ENCODE data around the gene CYP4F8. TPM values are rescaled to one million over a fixed set of nuclear protein-coding genes. Genes with fewer than 3 reads are reported as not detected.

The CYP4F8 gene
- total RNA-seq, 1 experiment from 2014 or later, result not detected

- H3K27ac Mint-ChIP-seq, result no peak overlapping the region
- ChIA-PET CTCF (no interaction called here), POLR2A (no interaction called here)
- ATAC-seq (no peak), DNase-seq (ENCODE audit: low spot score) (no peak)
- peaks cover 79% of the 10 kb centered on the region for H3K9me3 Mint-ChIP-seq
- H3K27me3 Mint-ChIP-seq (ENCODE audit: low read depth), result peaks cover 12% of the 10 kb centered on the region
- H3K4me3 Mint-ChIP-seq, result no peak overlapping the region
- H3K4me1 Mint-ChIP-seq, result no peaks in the 10 kb centered on the region
- peaks cover 66% of the 10 kb centered on the region for H3K36me3 Mint-ChIP-seq
- TF ChIP-seq, protein P1, sequence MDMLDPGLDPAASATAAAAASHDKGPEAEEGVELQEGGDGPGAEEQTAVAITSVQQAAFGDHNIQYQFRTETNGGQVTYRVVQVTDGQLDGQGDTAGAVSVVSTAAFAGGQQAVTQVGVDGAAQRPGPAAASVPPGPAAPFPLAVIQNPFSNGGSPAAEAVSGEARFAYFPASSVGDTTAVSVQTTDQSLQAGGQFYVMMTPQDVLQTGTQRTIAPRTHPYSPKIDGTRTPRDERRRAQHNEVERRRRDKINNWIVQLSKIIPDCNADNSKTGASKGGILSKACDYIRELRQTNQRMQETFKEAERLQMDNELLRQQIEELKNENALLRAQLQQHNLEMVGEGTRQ (CRISPR knock-in tag; IDR thresholded peaks at IDR 0.05), result no peak
- no peak for TF ChIP-seq TP53 (CRISPR knock-in tag; IDR thresholded peaks at IDR 0.05)
- TF ChIP-seq MAX (CRISPR knock-in tag; IDR thresholded peaks at IDR 0.05), result no peak
- no peak for TF ChIP-seq TEAD1 (CRISPR knock-in tag; IDR thresholded peaks at IDR 0.05)
- no peak for TF ChIP-seq ZMAT4 (CRISPR knock-in tag; IDR thresholded peaks at IDR 0.05)
- TF ChIP-seq NFATC4 (CRISPR knock-in tag; IDR thresholded peaks at IDR 0.05), result no peak
- no peak for TF ChIP-seq ETV6 (CRISPR knock-in tag; IDR thresholded peaks at IDR 0.05)
- no peak for TF ChIP-seq NR1H2 (CRISPR knock-in tag; IDR thresholded peaks at IDR 0.05)
- no peak for TF ChIP-seq AR (CRISPR knock-in tag; IDR thresholded peaks at IDR 0.05)
- TF ChIP-seq GABPB1 (CRISPR knock-in tag; IDR thresholded peaks at IDR 0.05), result no peak
- no peak for TF ChIP-seq ZNF281 (CRISPR knock-in tag; IDR thresholded peaks at IDR 0.05)
- no peak for TF ChIP-seq ZNF425 (CRISPR knock-in tag; conservative IDR thresholded peaks at IDR 0.05)
- TF ChIP-seq CREM (CRISPR knock-in tag; IDR thresholded peaks at IDR 0.05), result no peak
- TF ChIP-seq FOXP1 (CRISPR knock-in tag; IDR thresholded peaks at IDR 0.05; ENCODE audit: borderline replicate concordance), result no peak
These were observed 27.0 kb downstream of the CYP4F8 start for GRCh38 chr19:15641901-15642491.

DNA sequence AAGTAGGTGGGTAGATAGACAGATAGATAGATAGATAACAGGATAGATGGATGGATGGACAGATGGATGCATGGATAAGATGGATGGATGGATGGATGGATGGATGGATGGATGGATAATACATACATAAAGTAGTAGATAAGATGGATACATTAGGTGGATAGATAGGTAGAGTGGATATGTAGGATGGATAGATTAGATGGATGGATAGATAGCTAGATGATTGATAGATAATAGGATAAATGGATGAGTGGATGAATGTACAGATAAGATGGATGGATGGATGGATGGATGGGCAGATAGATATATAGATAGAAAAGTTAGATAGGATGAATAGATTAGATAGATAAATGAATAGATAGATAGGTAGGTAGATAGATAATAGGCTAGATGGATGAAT, 27.8 kb downstream of the CYP4F8 start:
- peaks cover 80% of the 10 kb centered on the region for H3K9me3 Mint-ChIP-seq
- POLR2A ChIA-PET, result no interaction called here
- no peaks in the 10 kb centered on the region for H3K4me1 Mint-ChIP-seq
- H3K4me3 Mint-ChIP-seq, result no peak overlapping the region
- no peak overlapping the region for H3K27ac Mint-ChIP-seq
- TF ChIP-seq SP1 (CRISPR knock-in tag; conservative IDR thresholded peaks at IDR 0.05) (no peak), ZNF396 (CRISPR knock-in tag; IDR thresholded peaks at IDR 0.05; ENCODE audit: borderline replicate concordance) (no peak), SMAD4 (CRISPR knock-in tag; IDR thresholded peaks at IDR 0.05) (no peak), GABPB1 (CRISPR knock-in tag; IDR thresholded peaks at IDR 0.05) (no peak)
- TF ChIP-seq, protein P2, sequence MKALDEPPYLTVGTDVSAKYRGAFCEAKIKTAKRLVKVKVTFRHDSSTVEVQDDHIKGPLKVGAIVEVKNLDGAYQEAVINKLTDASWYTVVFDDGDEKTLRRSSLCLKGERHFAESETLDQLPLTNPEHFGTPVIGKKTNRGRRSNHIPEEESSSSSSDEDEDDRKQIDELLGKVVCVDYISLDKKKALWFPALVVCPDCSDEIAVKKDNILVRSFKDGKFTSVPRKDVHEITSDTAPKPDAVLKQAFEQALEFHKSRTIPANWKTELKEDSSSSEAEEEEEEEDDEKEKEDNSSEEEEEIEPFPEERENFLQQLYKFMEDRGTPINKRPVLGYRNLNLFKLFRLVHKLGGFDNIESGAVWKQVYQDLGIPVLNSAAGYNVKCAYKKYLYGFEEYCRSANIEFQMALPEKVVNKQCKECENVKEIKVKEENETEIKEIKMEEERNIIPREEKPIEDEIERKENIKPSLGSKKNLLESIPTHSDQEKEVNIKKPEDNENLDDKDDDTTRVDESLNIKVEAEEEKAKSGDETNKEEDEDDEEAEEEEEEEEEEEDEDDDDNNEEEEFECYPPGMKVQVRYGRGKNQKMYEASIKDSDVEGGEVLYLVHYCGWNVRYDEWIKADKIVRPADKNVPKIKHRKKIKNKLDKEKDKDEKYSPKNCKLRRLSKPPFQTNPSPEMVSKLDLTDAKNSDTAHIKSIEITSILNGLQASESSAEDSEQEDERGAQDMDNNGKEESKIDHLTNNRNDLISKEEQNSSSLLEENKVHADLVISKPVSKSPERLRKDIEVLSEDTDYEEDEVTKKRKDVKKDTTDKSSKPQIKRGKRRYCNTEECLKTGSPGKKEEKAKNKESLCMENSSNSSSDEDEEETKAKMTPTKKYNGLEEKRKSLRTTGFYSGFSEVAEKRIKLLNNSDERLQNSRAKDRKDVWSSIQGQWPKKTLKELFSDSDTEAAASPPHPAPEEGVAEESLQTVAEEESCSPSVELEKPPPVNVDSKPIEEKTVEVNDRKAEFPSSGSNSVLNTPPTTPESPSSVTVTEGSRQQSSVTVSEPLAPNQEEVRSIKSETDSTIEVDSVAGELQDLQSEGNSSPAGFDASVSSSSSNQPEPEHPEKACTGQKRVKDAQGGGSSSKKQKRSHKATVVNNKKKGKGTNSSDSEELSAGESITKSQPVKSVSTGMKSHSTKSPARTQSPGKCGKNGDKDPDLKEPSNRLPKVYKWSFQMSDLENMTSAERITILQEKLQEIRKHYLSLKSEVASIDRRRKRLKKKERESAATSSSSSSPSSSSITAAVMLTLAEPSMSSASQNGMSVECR (CRISPR knock-in tag; IDR thresholded peaks at IDR 0.05; ENCODE audit: borderline replicate concordance), result no peak
- DNase-seq (ENCODE audit: low spot score) (no peak), ATAC-seq (no peak)
- H3K36me3 Mint-ChIP-seq, result peaks cover 69% of the 10 kb centered on the region
- H3K27me3 Mint-ChIP-seq (ENCODE audit: low read depth), result peaks cover 18% of the 10 kb centered on the region
- CTCF ChIA-PET, result no interaction called here

Data from WTC11 (cell line).